22Rv1 (cell line): ENCODE results near the gene CLN5.

Experiments used
- H3K27ac ChIP-seq: fragments of 450-650 bp; 2 replicates; pipeline ENCODE4 v1.5.1; 2017
- CTCF ChIP-seq: fragments of 450-650 bp; IDR thresholded peaks from 2 replicates; pipeline ENCODE4 v1.5.1; 2017; ENCODE audit warnings: mild to moderate bottlenecking
- ZFX ChIP-seq: fragments of 450-650 bp; IDR thresholded peaks from 2 replicates; pipeline ENCODE4 v1.6.1; 2017; ENCODE audit warnings: antibody characterized with exemption, borderline replicate concordance

Gene CLN5

GRCh38 chr13:76968041-76968440 is 23.8 kb upstream of the CLN5 start:
- no peak overlapping the region for H3K27ac ChIP-seq
- TF ChIP-seq ZFX: no peak
- no peak for TF ChIP-seq CTCF

- TF ChIP-seq CTCF: no peak
- TF ChIP-seq ZFX: no peak
- H3K27ac ChIP-seq: no peak overlapping the region
Measured at GRCh38 chr13:76969488-76970365, 22.2 kb upstream of the CLN5 start.

- no peak for TF ChIP-seq ZFX
- TF ChIP-seq CTCF: no peak
- H3K27ac ChIP-seq: no peak overlapping the region
Measured at GRCh38 chr13:76971215-76971614, 20.7 kb upstream of the CLN5 start.

GRCh38 chr13:76971851-76972829 is 19.7 kb upstream of the CLN5 start:
- TF ChIP-seq ZFX (no peak), CTCF (no peak)
- H3K27ac ChIP-seq: no peak overlapping the region

GRCh38 chr13:76973920-76974617 is 17.8 kb upstream of the CLN5 start:
- TF ChIP-seq CTCF: no peak
- no peak for TF ChIP-seq ZFX
- no peak overlapping the region for H3K27ac ChIP-seq

GRCh38 chr13:76974618-76974975 is 17.3 kb upstream of the CLN5 start:
- TF ChIP-seq CTCF (no peak), ZFX (no peak)

More at GRCh38 chr13:76974618-76974975, 17.3 kb upstream of the CLN5 start:
- no peak overlapping the region for H3K27ac ChIP-seq
